Activated T-helper 1 cell treated with anti-CD3 and anti-CD28 coated beads, Interleukin-2, amount 50 U/mL, for 16 hours (primary cell): Measurements from ENCODE around the gene NUSAP1.
"Not testable (repeated sequence)": the region's sequence is repeated elsewhere in the genome, so short reads cannot be mapped to it uniquely, and the experiment has no call there.

ENCODE experiments used
- DNase-seq, 2 donors: peaks; one replicate each; pipeline ENCODE4 v3.0.0-alpha.2; 2020; ENCODE audit warnings: low read depth in 1 of 2, low spot score in 1 of 2

NUSAP1 gene

GRCh38 chr15:41333026-41333562, 413 bp downstream of the NUSAP1 start:
- DNase-seq = no peak

GRCh38 chr15:41334293-41335120, 1.8 kb downstream of the NUSAP1 start:
- DNase-seq = no peak

DNA sequence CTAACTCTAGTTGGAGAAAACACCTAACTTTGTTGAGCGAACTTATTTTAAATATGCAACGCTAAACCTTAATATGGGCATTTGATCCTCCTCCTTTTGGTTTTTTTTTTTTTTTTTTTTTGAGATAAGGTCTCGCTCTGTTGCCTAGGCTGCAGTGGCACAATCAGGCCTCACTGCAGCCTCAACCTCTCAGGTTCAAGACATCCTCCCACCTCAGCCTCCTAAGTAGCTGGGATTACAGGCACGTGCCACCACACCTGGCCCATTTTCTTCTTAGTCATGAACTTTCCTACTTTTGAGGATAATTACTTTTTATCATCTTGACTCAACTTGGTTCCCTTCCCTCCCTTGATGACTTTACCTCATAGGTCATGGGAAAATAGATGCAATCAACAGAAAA, 3.9 kb downstream of the NUSAP1 start:
- no peak for DNase-seq

DNA sequence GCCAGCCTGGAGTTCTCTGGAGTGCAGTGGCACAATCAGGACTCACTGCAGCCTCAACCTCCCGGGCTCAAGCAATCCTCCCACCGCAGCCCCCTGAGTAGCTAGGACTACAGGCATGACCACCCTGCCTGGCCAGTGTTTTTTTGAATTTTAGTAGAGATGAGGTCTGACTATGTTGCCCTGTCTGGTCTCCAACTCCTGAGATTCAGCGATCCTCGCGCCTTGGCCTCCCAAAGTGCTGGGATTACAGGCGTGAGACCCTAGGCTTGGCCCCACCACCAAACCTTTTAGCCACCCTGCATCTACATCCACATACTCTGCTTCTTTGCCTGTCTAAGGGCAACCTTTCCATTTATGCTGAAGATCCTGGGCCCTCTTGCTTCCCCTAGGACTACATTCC, 4.4 kb downstream of the NUSAP1 start:
- no peak for DNase-seq

GRCh38 chr15:41337631-41338522, 5.2 kb downstream of the NUSAP1 start:
- DNase-seq = no peak

DNA sequence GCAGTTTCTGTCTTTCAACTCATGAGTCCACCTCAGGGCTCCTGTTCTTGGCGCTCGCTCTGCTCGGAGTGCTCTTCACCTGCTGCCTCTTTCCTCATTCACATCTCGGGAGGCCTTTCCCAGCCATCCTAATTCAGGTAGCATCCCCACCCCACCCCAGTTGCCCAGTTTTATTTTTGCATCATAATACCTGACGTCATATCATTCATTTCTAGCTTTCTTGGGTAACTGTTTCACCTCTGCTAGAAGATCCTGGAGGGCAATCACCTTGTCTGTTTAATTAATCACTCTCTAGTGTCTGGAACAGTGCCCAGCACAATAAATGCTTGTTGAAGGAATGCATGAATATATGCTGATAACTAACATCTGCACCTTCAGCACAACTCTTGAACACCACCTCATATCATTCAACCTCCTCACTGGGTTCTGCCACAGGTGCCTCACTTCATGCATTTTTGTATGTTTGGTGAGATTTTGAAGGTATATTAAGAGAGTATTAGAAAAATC, 7.6 kb downstream of the NUSAP1 start:
- DNase-seq = no peak

DNA sequence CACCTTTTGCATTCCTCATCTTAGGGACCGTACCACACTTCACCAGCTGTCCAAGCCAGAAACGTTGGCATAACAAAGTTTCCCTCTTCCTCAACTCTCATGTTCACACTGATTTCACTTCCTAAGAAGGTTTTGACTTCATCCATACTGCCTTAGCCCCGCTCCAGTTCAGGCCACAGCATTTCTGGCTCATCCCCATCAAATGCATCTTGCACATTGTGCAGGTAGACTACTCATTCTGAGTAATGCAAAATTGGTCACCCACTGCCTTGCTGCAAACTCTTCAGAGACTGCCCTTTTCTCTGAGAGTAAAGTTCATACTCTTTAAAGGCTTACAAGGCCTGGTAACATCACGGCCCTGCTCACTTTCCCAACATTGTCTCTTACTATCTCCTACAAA, 8.8 kb downstream of the NUSAP1 start:
- DNase-seq = no peak

DNA sequence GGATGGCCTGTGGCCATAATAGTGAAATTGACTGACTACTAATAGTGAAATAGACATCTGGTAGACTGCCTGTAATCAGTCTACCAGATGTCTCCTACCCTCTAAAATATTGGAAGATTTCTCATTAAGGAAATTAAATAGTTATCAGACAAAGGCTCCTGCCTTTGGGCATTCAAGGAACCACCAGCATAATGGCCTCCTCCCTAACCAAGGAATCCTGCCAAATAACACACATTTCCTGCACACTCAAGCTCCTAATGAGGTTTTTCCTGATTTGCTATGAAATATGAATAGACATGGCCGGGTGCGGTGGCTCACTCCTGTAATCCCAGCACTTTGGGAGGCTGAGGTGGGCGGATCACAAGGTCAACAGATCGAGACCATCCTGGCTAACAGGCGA, 14.6 kb downstream of the NUSAP1 start:
- no peak for DNase-seq

DNA sequence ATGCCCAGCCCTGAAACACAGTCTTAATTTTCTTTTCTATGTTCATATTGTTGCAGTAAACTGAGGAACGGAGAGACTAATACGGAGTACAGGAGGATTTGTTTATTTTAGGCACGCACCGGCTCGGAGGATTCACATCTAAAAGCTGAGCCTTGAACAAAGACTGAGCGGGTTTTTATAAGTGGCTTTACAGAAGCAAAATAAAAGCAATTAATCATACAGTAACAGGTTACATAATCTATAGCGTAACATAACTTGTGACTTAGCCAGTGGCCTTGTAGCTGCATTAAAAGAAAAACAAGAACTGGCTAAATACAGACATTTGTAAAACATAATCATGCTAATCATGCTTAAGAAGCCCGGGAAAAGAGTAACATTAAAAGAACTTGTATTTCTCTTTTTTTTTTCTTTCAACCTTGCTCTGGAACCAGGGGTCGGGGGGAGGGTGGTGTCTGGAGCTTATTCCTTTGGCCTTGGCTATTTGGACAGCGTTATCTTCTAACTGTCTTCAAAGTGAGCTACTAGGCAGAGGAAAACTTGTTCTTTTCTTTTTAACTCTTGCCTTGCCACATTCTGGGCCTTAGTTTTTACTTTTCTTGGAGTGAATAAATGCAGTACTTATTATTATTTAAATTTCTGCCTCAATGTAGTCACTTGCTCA, 17.5 kb downstream of the NUSAP1 start:
- no peak for DNase-seq

- no peak for DNase-seq
These were observed 21.7 kb downstream of the NUSAP1 start for GRCh38 chr15:41354371-41354770.

GRCh38 chr15:41367418-41367817, 34.7 kb downstream of the NUSAP1 start:
- DNase-seq = no peak

DNA sequence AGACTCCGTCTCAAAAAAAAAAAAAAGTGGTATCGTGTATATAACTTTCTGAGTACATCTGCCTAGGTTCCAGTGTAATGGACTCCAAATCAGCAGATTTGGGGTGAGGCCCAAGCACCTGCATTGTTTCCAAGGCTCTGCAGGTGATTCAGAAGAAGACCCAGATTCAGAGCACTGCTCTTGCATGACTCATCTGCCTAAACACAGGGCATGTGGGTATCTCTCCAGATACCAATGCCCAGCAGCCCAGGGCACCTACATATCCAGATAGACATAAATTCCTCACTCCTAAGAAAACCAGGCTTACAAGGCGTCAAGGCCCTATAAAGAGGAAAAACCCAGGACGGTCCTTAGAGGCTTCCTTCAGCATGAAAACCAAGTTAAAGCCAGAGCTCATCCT, 45.3 kb downstream of the NUSAP1 start:
- DNase-seq = no peak

DNA sequence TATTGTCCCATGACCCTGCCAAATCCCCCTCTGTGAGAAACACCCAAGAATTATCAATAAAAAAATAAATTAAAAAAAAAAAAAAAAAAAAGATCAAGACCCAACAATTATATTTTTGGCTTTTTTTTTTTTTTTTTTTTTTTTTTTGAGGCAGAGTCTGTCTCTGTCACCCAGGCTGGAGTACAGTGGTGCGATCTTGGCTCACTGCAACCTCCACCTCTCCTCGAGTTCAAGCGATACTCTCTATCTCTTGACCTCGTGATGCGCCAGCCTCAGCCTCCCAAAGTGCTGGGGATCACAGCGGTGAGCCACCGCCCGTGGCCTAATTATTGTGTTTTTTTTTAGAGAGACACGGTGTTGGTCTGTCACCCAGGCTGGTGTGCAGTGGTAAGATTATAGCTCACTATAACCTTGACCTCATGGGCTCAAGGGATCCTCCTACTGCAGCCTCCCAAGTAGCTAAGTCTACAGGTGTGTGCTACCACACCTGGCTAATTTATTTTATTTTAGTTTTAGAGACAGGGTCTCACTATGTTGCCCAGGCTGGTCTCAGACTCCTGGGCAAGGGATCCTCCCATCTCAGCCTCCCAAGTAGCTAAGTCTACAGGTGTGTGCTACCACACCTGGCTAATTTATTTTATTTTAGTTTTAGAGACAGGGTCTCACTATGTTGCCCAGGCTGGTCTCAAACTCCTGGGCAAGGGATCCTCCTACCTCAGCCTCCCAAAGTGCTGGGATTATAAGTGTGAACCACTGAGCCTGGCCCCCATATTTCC, 51.5 kb downstream of the NUSAP1 start:
- not testable (repeated sequence) for DNase-seq

GRCh38 chr15:41387646-41388045, 55.0 kb downstream of the NUSAP1 start:
- no peak for DNase-seq

- no peak for DNase-seq
These were observed 60.0 kb downstream of the NUSAP1 start for GRCh38 chr15:41392659-41393058.

DNA sequence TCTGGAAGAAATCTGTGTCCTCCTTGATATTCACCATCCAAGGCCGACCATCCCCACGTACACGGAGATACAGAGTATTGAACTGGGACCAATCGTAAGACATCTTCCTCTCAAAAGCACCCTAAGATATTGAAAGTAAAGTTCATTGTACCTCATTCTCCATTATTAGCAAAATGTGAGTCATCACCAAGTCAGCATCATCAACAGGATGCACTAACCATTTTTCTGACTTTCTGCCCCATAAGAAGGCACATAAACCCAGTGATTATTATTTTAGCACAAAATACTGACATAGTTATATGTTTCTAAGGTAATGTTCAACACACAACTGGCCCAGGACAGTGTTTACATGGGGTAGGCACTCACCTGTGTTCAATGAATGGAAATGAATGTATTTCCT, 62.2 kb downstream of the NUSAP1 start:
- DNase-seq = no peak

DNA sequence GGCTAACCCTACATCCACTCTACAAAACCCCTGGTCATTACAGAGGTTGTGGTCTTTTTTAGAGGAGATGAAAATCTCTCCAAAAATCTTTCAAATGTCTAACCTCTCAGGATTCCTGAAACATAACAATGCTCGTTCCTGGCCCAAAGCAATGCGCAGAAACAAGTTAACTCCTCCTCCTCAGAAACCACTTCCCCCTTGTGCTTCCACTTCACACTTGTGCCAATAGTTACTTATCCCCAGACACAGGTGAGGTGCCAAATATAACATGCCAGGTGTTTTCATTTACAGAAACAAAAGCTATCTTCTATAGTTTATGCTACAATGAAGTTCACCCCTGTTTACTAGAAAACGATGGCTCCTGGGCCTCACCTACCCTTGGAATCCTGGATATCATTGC, 63.4 kb downstream of the NUSAP1 start:
- DNase-seq = no peak

- no peak for DNase-seq
These were observed 69.2 kb downstream of the NUSAP1 start for GRCh38 chr15:41401904-41402267.

DNA sequence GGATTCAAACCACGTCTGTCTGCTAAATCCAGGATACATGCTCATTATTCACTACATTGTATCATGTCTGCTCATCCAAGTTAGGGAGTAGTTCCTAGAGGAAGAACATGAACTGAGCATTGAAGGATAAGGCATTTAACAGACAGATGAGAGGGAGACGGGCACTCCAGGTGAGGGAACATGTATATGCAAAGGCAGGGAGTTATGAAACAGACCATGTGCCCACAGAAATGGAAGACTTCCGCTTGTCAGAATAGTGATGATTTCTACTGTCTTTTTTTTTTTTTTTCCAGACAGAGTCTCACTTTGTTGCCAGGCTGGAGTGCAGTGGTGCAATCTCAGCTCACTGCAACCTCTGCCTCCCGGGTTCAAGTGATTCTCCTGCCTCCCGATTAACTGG, 74.7 kb downstream of the NUSAP1 start:
- DNase-seq = no peak

DNA sequence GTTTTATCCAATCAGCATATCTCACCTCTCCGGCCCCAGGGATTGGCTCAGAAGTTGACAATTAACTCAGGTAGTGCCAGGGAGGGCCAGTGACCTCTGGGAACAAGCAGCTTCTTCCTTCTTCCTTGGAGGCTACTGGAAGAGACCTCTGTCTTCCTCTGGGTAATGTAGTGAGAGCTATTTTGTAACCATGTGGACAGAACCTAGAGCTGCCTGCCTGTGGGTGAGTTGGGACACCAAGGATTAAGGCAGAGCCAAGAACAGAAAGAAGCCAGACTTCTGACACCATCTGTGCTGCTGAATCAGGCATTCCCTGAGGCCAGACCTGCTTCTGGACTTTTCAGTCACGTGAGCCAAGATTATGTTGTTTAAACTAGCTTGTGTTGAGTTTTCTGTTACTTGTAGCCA, 75.6 kb downstream of the NUSAP1 start:
- DNase-seq = no peak

DNA sequence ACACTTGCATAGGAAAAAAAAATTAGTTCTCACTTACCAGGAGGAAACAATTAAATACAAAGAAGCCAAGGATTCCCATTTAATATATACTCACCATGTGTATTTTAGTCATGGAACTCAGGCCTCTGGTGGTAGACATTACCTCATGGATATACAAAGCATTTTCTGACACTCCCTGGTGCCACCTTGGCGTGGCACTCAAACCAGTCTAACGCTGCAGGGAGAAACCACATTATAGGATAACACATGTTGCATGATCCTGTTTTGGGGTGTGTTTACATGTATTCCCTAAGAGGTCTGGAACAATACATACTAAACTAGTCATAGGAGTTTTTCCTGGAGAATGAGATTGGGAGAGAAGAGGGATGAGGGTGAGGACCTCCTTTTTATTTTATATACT, 78.3 kb downstream of the NUSAP1 start:
- no peak for DNase-seq
